ENCODE results near the gene PSPC1. TPM values are rescaled to one million over a fixed set of nuclear protein-coding genes. Genes with fewer than 3 reads are reported as not detected.

Gene PSPC1
- total and polyA plus RNA-seq, 2 of the 13 experiments (the other 11 are each of a cell fraction or from before 2014, with no cell fraction given): 33.5 to 94.0 TPM

DNA sequence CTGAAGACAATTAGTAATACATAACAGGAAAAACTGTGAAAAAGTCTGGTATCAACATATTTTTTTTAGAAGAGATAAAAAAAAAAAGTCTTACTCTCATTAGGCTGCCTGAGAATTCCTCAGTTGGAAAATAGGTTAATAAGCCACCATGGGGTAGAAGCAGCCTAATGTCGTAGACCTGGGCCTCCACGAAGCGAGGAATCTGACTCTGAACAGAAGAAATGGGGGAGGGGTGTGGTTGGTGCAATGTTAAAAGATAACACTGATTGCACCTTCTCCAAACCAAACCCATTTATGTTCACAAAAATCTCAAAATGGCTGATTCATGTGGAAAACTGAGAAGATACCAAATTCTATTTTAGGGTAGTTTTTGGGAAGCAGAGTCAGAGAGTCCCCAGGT, 86.9 kb downstream of the PSPC1 start:
- no peak overlapping the region for H2AFZ ChIP-seq (ENCODE audit: low read length)
- no peak overlapping the region for H3K9ac ChIP-seq (ENCODE audit: insufficient read depth, low read depth, low read length)
- no peaks in the 10 kb centered on the region for H3K9me3 ChIP-seq (ENCODE audit: low read length)
- ChIA-PET CTCF (ENCODE audit: low intra/inter-chr PET ratio, low total read pairs) (no interaction called here), POLR2A (no interaction called here)
- BruUV-seq (replicated peaks): no TSS peak
- no peak overlapping the region for H3K27ac ChIP-seq (ENCODE audit: extremely low read length, insufficient read depth, low read length)
- DNase-seq (ENCODE audit: low spot score) (no peak), FAIRE-seq (no peak), ATAC-seq (no peak)
- H3K27me3 ChIP-seq (ENCODE audit: control insufficient read depth in 1 of 2, insufficient read depth in 2 of 2, low read length in 2 of 2): no peaks in the 10 kb centered on the region
- no peak overlapping the region for H3K4me2 ChIP-seq (ENCODE audit: low read depth, low read length)
- peaks cover 2 to 8% of the 10 kb centered on the region in 2 experiments; a peak in 4 of 5 replicates for H3K36me3 ChIP-seq (replicated peaks in 1 of 2; ENCODE audit: control insufficient read depth in 1 of 2, insufficient read depth in 2 of 2, low read length in 2 of 2)
- H3K4me1 ChIP-seq (ENCODE audit: insufficient read depth, low read length): no peaks in the 10 kb centered on the region
- in situ Hi-C loops (cut with HindIII; ENCODE audit: extremely low pct_ligation_motif_present, low pct_unique_long_range_greater_than_20kb) (no loop called here), intact Hi-C loops (cut with micrococcal nuclease; ENCODE audit: unreplicated experiment) (no loop called here)
- no peak overlapping the region for H3K4me3 ChIP-seq (replicated peaks in 1 of 3; ENCODE audit: insufficient read depth in 1 of 3, low read depth in 2 of 3, low read length in 3 of 3)
- H4K20me1 ChIP-seq (ENCODE audit: insufficient read depth, low read length): no peaks in the 10 kb centered on the region
- WGBS (ENCODE audit: low lambda C conversion rate): 65% methylated on average over 3 of the region's 3 CpGs
- TF ChIP-seq, protein P1, sequence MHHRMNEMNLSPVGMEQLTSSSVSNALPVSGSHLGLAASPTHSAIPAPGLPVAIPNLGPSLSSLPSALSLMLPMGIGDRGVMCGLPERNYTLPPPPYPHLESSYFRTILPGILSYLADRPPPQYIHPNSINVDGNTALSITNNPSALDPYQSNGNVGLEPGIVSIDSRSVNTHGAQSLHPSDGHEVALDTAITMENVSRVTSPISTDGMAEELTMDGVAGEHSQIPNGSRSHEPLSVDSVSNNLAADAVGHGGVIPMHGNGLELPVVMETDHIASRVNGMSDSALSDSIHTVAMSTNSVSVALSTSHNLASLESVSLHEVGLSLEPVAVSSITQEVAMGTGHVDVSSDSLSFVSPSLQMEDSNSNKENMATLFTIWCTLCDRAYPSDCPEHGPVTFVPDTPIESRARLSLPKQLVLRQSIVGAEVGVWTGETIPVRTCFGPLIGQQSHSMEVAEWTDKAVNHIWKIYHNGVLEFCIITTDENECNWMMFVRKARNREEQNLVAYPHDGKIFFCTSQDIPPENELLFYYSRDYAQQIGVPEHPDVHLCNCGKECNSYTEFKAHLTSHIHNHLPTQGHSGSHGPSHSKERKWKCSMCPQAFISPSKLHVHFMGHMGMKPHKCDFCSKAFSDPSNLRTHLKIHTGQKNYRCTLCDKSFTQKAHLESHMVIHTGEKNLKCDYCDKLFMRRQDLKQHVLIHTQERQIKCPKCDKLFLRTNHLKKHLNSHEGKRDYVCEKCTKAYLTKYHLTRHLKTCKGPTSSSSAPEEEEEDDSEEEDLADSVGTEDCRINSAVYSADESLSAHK (CRISPR knock-in tag; IDR thresholded peaks at IDR 0.05; ENCODE audit: borderline replicate concordance): no peak
- TF ChIP-seq TRAFD1 (CRISPR knock-in tag; IDR thresholded peaks at IDR 0.05; ENCODE audit: borderline replicate concordance) (no peak), SNAPC2 (CRISPR knock-in tag; IDR thresholded peaks at IDR 0.05) (no peak), PRDM15 (CRISPR knock-in tag; IDR thresholded peaks at IDR 0.05) (no peak), ZNF687 (CRISPR knock-in tag; IDR thresholded peaks at IDR 0.05) (no peak), POLR2AphosphoS5 (IDR thresholded peaks at IDR 0.05; ENCODE audit: low read depth, low read length) (no peak), TCF7 (IDR thresholded peaks at IDR 0.05; ENCODE audit: low read depth) (no peak), HMG20A (CRISPR knock-in tag; IDR thresholded peaks at IDR 0.05; ENCODE audit: borderline replicate concordance) (no peak), ZNF607 (CRISPR knock-in tag; IDR thresholded peaks at IDR 0.05; ENCODE audit: borderline replicate concordance) (no peak), ZNF230 (CRISPR knock-in tag; IDR thresholded peaks at IDR 0.05) (no peak), IKZF1 (IDR thresholded peaks at IDR 0.05) (no peak)
- peaks cover 1% of the 10 kb centered on the region for H3K79me2 ChIP-seq (ENCODE audit: insufficient read depth, low read length)
